Fibroblast of pulmonary artery (primary cell): ENCODE results near the gene CCDC92.

Source experiments
- DNase-seq: peaks from one replicate; pipeline ENCODE4 v3.0.0-alpha.2; 2010; ENCODE audit warnings: low read depth
- H3K4me3 ChIP-seq: replicated peaks from 2 replicates; pipeline ENCODE4 v1.5.1; 2011; ENCODE audit warnings: low read depth, mild to moderate bottlenecking, control low read depth, low read length, moderate library complexity
- CTCF ChIP-seq: IDR thresholded peaks from 2 replicates; pipeline ENCODE4 v1.5.1; 2011; ENCODE audit warnings: mild to moderate bottlenecking, control low read depth, low read length, inconsistent platforms; ENCODE audit errors: missing control alignments

Gene CCDC92

GRCh38 chr12:123966596-123966995, 6.0 kb downstream of the CCDC92 start:
- no peak for DNase-seq
- no peak for TF ChIP-seq CTCF
- H3K4me3 ChIP-seq: no peak overlapping the region

- DNase-seq: no peak
- H3K4me3 ChIP-seq: no peak overlapping the region
- no peak for TF ChIP-seq CTCF
Observed at GRCh38 chr12:123965382-123965781, 7.2 kb downstream of the CCDC92 start.

- DNase-seq: no peak
- H3K4me3 ChIP-seq: no peak overlapping the region
- TF ChIP-seq CTCF: no peak
Observed at GRCh38 chr12:123963821-123964220, 8.8 kb downstream of the CCDC92 start.

- DNase-seq: no peak
- H3K4me3 ChIP-seq: no peak overlapping the region
- no peak for TF ChIP-seq CTCF
Observed at GRCh38 chr12:123962513-123962912, 10.1 kb downstream of the CCDC92 start.

GRCh38 chr12:123961585-123962345, 10.9 kb downstream of the CCDC92 start:
- DNase-seq: no peak
- no peak overlapping the region for H3K4me3 ChIP-seq
- TF ChIP-seq CTCF: no peak

GRCh38 chr12:123960856-123961255, 11.8 kb downstream of the CCDC92 start:
- no peak overlapping the region for H3K4me3 ChIP-seq
- TF ChIP-seq CTCF: no peak
- no peak for DNase-seq
